ENCODE measurements around the gene CDK11B. TPM values are rescaled to one million over a fixed set of nuclear protein-coding genes. Genes with fewer than 3 reads are reported as not detected.
"Not testable (repeated sequence)": the region's sequence is repeated elsewhere in the genome, so short reads cannot be mapped to it uniquely, and the experiment has no call there.

Gene CDK11B
- total RNA-seq, 1 experiment from 2014 or later, result 30.1 TPM

DNA sequence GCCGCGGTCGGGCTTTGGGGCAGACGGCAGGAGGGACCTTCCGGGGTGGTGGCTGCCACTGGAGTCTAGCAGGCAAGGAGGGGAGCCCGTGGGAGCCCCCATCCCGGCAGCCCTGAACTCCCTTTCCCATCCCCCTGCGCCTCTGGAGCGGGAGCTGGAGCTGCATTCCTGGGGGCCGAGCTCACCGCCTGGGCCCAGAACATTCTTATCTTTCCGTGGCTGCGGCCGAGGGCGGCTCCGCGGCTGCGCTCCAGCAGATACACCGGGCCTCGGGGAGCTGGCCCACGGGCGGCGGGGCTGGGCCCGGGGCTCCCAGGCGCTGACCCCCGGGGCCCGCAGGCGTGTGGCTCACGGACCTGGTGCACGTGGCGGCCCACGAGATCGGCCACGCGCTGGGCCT, 25.4 kb downstream of the CDK11B start:
- H3K27me3 ChIP-seq (ENCODE audit: insufficient read depth, low read length); H2BK20ac ChIP-seq (ENCODE audit: low read depth, low read length, poor library complexity, severe bottlenecking); H3K27ac ChIP-seq (ENCODE audit: insufficient read length, low read depth, low read length); H4K8ac ChIP-seq (replicated peaks; ENCODE audit: insufficient read length, low read depth, low read length); H3K27ac Mint-ChIP-seq; H4K20me1 ChIP-seq (ENCODE audit: control insufficient read depth, insufficient read depth, insufficient read length); H2BK5ac ChIP-seq (ENCODE audit: insufficient read length, low read length); H3K4me1 ChIP-seq (ENCODE audit: insufficient read depth, low read length); H3K36me3 Mint-ChIP-seq (ENCODE audit: insufficient read depth in 1 of 3, low read depth in 3 of 3); H4K91ac ChIP-seq (ENCODE audit: insufficient read length, low read depth, low read length); H3T11ph ChIP-seq (ENCODE audit: low read length); H3K23me2 ChIP-seq (ENCODE audit: insufficient read length, low read depth, low read length, poor library complexity, severe bottlenecking); H3K14ac ChIP-seq (ENCODE audit: insufficient read depth, low read length); H3K79me1 ChIP-seq (ENCODE audit: insufficient read depth, low read depth, low read length, poor library complexity, severe bottlenecking); DNase-seq; H3K23ac ChIP-seq (ENCODE audit: insufficient read length, low read depth, low read length); H3K4ac ChIP-seq (ENCODE audit: low read depth, low read length); H4K5ac ChIP-seq (ENCODE audit: insufficient read length, low read depth, low read length); H3K4me3 Mint-ChIP-seq; H3K4me1 Mint-ChIP-seq; H3K56ac ChIP-seq (ENCODE audit: insufficient read length, low read depth, low read length); H2AFZ ChIP-seq (ENCODE audit: low read length); H2BK12ac ChIP-seq (ENCODE audit: insufficient read length, low read depth, low read length); H3K79me2 ChIP-seq (ENCODE audit: insufficient read depth, low read length); H2BK120ac ChIP-seq (ENCODE audit: low read depth, low read length, poor library complexity, severe bottlenecking); H3K9ac ChIP-seq (ENCODE audit: extremely low read depth, insufficient read length, low read length); H2BK15ac ChIP-seq (ENCODE audit: low read depth, low read length); H3K18ac ChIP-seq (ENCODE audit: insufficient read length, low read depth, low read length); H3K4me2 ChIP-seq (ENCODE audit: insufficient read depth, insufficient read length, low read length); H2AK5ac ChIP-seq (ENCODE audit: insufficient read length, low read length); H3K9me3 Mint-ChIP-seq; H3K9me3 ChIP-seq (ENCODE audit: control insufficient read depth, low read depth, low read length): not testable (repeated sequence)
- no CpG with 5 or more reads among the region's 35 CpGs for WGBS (ENCODE audit: extremely low coverage, insufficient read length, low lambda C conversion rate)
- peaks cover 12% of the 10 kb centered on the region for H3K27me3 Mint-ChIP-seq (ENCODE audit: low read depth)

Measured in H9 (cell line).